ENCODE measurements around the gene GABBR1.

DNA sequence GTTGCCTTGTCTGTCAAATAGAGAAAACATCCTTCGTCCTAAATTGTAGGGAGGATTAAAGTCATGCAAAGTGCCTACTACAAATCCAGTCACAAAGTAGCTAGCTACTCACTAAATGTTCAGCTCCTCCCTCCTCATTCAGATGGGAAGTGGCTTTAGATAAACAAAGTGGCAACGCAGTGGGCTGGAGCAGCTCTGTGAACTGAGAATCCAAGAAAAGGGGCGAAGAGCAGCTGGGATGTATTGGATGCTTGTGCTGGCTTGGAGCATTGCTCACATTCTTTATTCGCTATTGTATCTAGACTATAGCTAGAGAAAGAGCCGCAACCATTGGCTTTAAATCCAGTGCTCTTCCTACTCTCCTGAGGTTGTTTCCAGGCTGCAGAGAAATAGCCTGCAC is 34.2 kb upstream of the GABBR1 start:
- no peak for TF ChIP-seq POLR2A (IDR thresholded peaks at IDR 0.05; ENCODE audit: insufficient read depth in 1 of 2, low read depth in 2 of 2, low read length in 2 of 2)
- TF ChIP-seq RFX5 (IDR thresholded peaks at IDR 0.05; ENCODE audit: low read depth, low read length), result no peak
- no peak for TF ChIP-seq SUZ12 (IDR thresholded peaks at IDR 0.05; ENCODE audit: low read depth, low read length)
- TF ChIP-seq, protein P1, sequence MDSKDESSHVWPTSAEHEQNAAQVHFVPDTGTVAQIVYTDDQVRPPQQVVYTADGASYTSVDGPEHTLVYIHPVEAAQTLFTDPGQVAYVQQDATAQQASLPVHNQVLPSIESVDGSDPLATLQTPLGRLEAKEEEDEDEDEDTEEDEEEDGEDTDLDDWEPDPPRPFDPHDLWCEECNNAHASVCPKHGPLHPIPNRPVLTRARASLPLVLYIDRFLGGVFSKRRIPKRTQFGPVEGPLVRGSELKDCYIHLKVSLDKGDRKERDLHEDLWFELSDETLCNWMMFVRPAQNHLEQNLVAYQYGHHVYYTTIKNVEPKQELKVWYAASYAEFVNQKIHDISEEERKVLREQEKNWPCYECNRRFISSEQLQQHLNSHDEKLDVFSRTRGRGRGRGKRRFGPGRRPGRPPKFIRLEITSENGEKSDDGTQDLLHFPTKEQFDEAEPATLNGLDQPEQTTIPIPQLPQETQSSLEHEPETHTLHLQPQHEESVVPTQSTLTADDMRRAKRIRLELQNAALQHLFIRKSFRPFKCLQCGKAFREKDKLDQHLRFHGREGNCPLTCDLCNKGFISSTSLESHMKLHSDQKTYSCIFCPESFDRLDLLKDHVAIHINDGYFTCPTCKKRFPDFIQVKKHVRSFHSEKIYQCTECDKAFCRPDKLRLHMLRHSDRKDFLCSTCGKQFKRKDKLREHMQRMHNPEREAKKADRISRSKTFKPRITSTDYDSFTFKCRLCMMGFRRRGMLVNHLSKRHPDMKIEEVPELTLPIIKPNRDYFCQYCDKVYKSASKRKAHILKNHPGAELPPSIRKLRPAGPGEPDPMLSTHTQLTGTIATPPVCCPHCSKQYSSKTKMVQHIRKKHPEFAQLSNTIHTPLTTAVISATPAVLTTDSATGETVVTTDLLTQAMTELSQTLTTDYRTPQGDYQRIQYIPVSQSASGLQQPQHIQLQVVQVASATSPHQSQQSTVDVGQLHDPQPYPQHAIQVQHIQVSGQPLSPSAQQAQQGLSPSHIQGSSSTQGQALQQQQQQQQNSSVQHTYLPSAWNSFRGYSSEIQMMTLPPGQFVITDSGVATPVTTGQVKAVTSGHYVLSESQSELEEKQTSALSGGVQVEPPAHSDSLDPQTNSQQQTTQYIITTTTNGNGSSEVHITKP (CRISPR knock-in tag; IDR thresholded peaks at IDR 0.05; ENCODE audit: low read depth), result no peak
